MG63 (cell line): Measurements from ENCODE around the gene PLXNA1. TPM values are rescaled to one million over a fixed set of nuclear protein-coding genes. Genes with fewer than 3 reads are reported as not detected.

ENCODE experiments used
- DNase-seq: peaks from one replicate; pipeline ENCODE4 v3.0.0-alpha.2; 2020
- H3K27me3 ChIP-seq: fragments of 250-450 bp; sonication (Bioruptor Pico); 2 replicates; pipeline ENCODE4 v1.5.1; 2020; ENCODE audit warnings: mild to moderate bottlenecking, moderate library complexity
- H3K36me3 ChIP-seq: fragments of 250-450 bp; sonication (Bioruptor Pico); 2 replicates; pipeline ENCODE4 v1.5.1; 2020; ENCODE audit warnings: mild to moderate bottlenecking, moderate library complexity
- H3K4me3 ChIP-seq: fragments of 250-450 bp; sonication (Bioruptor Pico); 2 replicates; pipeline ENCODE4 v1.5.1; 2020; ENCODE audit warnings: mild to moderate bottlenecking, moderate library complexity
- H3K9me3 ChIP-seq: fragments of 250-450 bp; sonication (Bioruptor Pico); 2 replicates; pipeline ENCODE4 v1.5.1; 2020; ENCODE audit warnings: mild to moderate bottlenecking, moderate library complexity
- total RNA-seq: library from RNA; depleted of rRNA; stranded (reverse); fragments of >200 nt; shearing (Covaris generic); gene quantifications from 2 replicates; pipeline ENCODE4 v1.2.3, GENCODE V29; 2014; ENCODE audit warnings: low replicate concordance

The PLXNA1 gene
- total RNA-seq, 1 experiment from 2014 or later = 54.2 TPM

- Histone ChIP-seq H3K4me3 (no peak overlapping the region), H3K9me3 (no peaks in the 10 kb centered on the region), H3K36me3 (no peaks in the 10 kb centered on the region; the same call in none of the 2 replicates), H3K27me3 (no peaks in the 10 kb centered on the region)
- no peak for DNase-seq
Measured at GRCh38 chr3:126947429-126947828, 35.5 kb upstream of the PLXNA1 start.

DNA sequence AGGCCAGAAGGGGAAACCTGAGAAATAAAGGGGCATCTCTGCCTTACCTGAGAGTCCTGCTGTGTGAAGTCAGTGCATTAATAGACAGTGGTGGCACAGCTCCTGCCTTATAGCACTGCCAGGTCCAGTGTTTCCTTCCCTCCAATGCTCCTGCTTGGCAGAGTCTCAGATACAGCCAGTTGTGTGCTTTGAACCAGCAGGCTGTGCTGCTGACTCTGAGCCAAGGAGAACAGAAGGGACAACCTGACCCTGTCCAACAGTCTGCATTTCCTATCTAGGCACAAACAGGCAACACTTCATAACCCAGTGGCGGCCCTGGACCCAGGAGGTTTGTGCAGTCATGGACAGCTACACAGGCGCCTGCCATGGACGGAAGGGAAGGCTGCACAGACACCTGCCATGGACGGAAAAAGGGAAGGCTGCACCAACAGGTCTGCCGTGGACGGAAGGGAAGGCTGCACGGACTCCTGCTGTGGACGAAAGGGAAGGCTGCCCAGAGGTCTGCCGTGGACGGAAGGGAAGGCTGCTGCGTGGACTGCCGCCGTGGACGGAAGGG lies 33.9 kb upstream of the PLXNA1 start:
- Histone ChIP-seq H3K27me3 (no peaks in the 10 kb centered on the region), H3K4me3 (no peak overlapping the region), H3K9me3 (no peaks in the 10 kb centered on the region), H3K36me3 (no peaks in the 10 kb centered on the region; the same call in 1 of the 2 replicates)
- DNase-seq = no peak

DNA sequence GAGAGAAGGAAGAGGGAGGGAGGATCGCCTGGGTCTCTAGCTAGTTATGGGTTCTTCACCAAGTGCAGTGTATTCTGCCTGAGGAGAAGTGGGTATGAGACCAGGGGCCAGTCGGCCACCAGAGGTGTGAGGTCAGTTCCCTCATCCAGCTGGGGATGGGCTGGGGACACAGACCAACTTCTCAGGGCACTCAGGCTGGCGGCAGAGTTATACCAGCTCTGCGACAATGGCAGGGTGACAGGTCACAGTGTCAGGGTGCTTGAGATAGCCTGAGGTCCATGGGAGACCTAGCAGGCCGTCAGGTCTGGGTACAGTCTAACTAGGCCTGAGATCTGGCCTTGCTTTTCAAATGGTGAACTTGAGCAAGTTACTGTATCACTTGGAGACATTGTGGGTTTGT lies 31.4 kb upstream of the PLXNA1 start:
- Histone ChIP-seq H3K36me3 (no peaks in the 10 kb centered on the region; the same call in 1 of the 2 replicates), H3K27me3 (no peaks in the 10 kb centered on the region), H3K4me3 (no peak overlapping the region), H3K9me3 (no peaks in the 10 kb centered on the region)
- no peak for DNase-seq

- H3K27me3 ChIP-seq = no peaks in the 10 kb centered on the region
- H3K36me3 ChIP-seq = no peaks in the 10 kb centered on the region; the same call in 1 of the 2 replicates
- H3K4me3 ChIP-seq = no peak overlapping the region
- no peaks in the 10 kb centered on the region for H3K9me3 ChIP-seq
- DNase-seq = no peak
Measured at GRCh38 chr3:126952261-126952982, 30.5 kb upstream of the PLXNA1 start.

- Histone ChIP-seq H3K27me3 (no peaks in the 10 kb centered on the region), H3K4me3 (no peak overlapping the region), H3K9me3 (no peaks in the 10 kb centered on the region), H3K36me3 (no peaks in the 10 kb centered on the region; the same call in 1 of the 2 replicates)
- no peak for DNase-seq
Measured at GRCh38 chr3:126952983-126953660, 29.8 kb upstream of the PLXNA1 start.

DNA sequence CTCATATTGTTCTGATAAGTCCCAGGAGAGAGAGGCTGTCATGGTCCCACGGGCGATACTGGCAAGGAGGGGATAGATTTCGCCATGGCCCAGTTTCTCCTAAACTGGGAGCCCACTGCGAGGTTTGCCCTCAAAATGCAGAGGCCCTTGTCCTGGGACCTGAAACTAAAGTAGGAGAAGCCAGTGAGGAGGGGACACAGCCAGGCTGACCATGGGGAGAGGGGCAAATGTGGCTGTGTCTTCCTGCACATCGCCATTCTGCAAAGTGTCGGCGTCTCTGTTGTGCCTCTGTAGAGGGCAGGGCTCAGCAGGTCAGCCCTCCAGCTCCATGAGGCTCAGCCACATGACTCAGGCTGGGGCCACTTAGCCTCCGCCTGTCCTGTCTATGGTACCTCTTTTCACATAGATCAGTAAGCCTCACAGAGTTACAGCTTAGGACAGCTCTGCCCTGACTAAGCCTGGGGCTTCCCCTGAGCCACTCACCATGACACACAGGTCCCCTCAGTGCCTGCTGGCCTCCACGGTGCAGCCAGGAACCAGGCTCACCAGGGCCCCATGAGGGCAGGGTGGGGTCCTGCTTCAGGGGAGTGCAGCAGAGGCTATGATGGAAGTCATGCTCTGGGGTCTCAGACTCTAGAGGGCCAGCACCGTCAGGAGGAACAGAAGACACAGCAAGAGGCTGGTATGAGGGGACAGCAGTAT lies 28.6 kb upstream of the PLXNA1 start:
- no peaks in the 10 kb centered on the region for H3K9me3 ChIP-seq
- no peak overlapping the region for H3K4me3 ChIP-seq
- no peaks in the 10 kb centered on the region for H3K36me3 ChIP-seq
- no peak for DNase-seq
- no peaks in the 10 kb centered on the region for H3K27me3 ChIP-seq

GRCh38 chr3:126955004-126955790 lies 27.7 kb upstream of the PLXNA1 start:
- H3K27me3 ChIP-seq = no peaks in the 10 kb centered on the region
- no peak for DNase-seq
- H3K9me3 ChIP-seq = no peaks in the 10 kb centered on the region

GRCh38 chr3:126956361-126956760 lies 26.6 kb upstream of the PLXNA1 start:
- no peak for DNase-seq
- no peaks in the 10 kb centered on the region; the same call in 1 of the 2 replicates for H3K36me3 ChIP-seq
- no peaks in the 10 kb centered on the region for H3K9me3 ChIP-seq
- H3K27me3 ChIP-seq = no peaks in the 10 kb centered on the region
- no peak overlapping the region for H3K4me3 ChIP-seq

More at GRCh38 chr3:126955004-126955790, 27.7 kb upstream of the PLXNA1 start:
- Histone ChIP-seq H3K36me3 (no peaks in the 10 kb centered on the region), H3K4me3 (no peak overlapping the region)

GRCh38 chr3:126956866-126957650 lies 25.9 kb upstream of the PLXNA1 start:
- no peak overlapping the region for H3K4me3 ChIP-seq
- DNase-seq = no peak
- H3K36me3 ChIP-seq = peaks cover 3% of the 10 kb centered on the region; the same call in 1 of the 2 replicates
- H3K9me3 ChIP-seq = no peaks in the 10 kb centered on the region
- H3K27me3 ChIP-seq = no peaks in the 10 kb centered on the region

GRCh38 chr3:126957776-126958637 lies 24.9 kb upstream of the PLXNA1 start:
- no peaks in the 10 kb centered on the region for H3K9me3 ChIP-seq
- peaks cover 3% of the 10 kb centered on the region; the same call in 1 of the 2 replicates for H3K36me3 ChIP-seq
- DNase-seq = no peak
- H3K27me3 ChIP-seq = no peaks in the 10 kb centered on the region
- H3K4me3 ChIP-seq = no peak overlapping the region

DNA sequence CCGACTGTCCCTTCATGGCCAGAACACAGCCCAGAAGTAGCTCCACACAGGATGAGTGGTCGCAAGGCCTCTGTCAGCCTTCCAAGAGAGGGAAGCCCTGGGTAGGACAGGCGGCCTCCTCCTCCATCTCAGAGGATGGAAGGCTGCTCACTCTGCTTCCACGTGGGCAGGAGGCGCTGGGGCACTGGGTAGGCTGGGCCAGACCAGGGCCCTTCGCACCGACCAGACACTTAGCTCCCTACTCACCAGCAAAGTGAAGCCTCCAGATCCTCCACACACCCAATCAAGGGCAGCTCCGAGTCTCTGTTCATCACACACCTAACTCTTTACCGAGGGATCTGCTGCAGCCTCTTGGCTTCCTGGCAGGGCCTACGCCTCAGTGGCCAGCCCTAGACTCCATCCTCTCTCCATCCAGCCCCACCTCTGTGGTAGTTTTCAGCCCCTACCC lies 24.3 kb upstream of the PLXNA1 start:
- H3K4me3 ChIP-seq = no peak overlapping the region
- no peaks in the 10 kb centered on the region for H3K9me3 ChIP-seq
- DNase-seq = no peak
- no peaks in the 10 kb centered on the region for H3K27me3 ChIP-seq
- H3K36me3 ChIP-seq = peaks cover 3% of the 10 kb centered on the region; the same call in 1 of the 2 replicates

- Histone ChIP-seq H3K36me3 (peaks cover 3% of the 10 kb centered on the region; the same call in 1 of the 2 replicates), H3K27me3 (no peaks in the 10 kb centered on the region), H3K9me3 (no peaks in the 10 kb centered on the region), H3K4me3 (no peak overlapping the region)
- DNase-seq = no peak
Measured at GRCh38 chr3:126959136-126959920, 23.6 kb upstream of the PLXNA1 start.

GRCh38 chr3:126959921-126960603 lies 22.9 kb upstream of the PLXNA1 start:
- Histone ChIP-seq H3K27me3 (no peaks in the 10 kb centered on the region), H3K9me3 (no peaks in the 10 kb centered on the region)
- peak; percentile 76 for DNase-seq

More at GRCh38 chr3:126959921-126960603, 22.9 kb upstream of the PLXNA1 start:
- H3K36me3 ChIP-seq = peaks cover 3% of the 10 kb centered on the region; the same call in 1 of the 2 replicates
- no peak overlapping the region for H3K4me3 ChIP-seq
